ENCODE results near the gene AIG1.

The AIG1 gene

GRCh38 chr6:143107911-143108761, 47.4 kb downstream of the AIG1 start:
- Histone ChIP-seq H3K9ac (no peak overlapping the region), H3K27me3 (ENCODE audit: control insufficient read depth, insufficient read depth, low read length) (no peaks in the 10 kb centered on the region), H2AFZ (no peak overlapping the region), H3K4me1 (no peaks in the 10 kb centered on the region), H3K4me3 (ENCODE audit: low read depth, low read length) (no peak overlapping the region), H3K9me3 (ENCODE audit: control insufficient read depth, low read length) (no peaks in the 10 kb centered on the region), H3K27ac (no peak overlapping the region), H3K79me2 (no peaks in the 10 kb centered on the region), H3K4me2 (ENCODE audit: low read length) (no peak overlapping the region), H3K36me3 (ENCODE audit: control insufficient read depth, insufficient read depth, low read length) (no peaks in the 10 kb centered on the region)
- no peak for TF ChIP-seq CTCF (IDR thresholded peaks at IDR 0.05)

GRCh38 chr6:143109196-143109595, 48.5 kb downstream of the AIG1 start:
- H3K4me3 ChIP-seq (ENCODE audit: low read depth, low read length), result no peak overlapping the region
- H2AFZ ChIP-seq, result no peak overlapping the region
- no peaks in the 10 kb centered on the region for H3K36me3 ChIP-seq (ENCODE audit: control insufficient read depth, insufficient read depth, low read length)
- no peaks in the 10 kb centered on the region for H3K79me2 ChIP-seq
- no peak overlapping the region for H3K9ac ChIP-seq
- no peak for TF ChIP-seq CTCF (IDR thresholded peaks at IDR 0.05)
- H3K9me3 ChIP-seq (ENCODE audit: control insufficient read depth, low read length), result no peaks in the 10 kb centered on the region
- no peak overlapping the region for H3K27ac ChIP-seq
- no peak overlapping the region for H3K4me2 ChIP-seq (ENCODE audit: low read length)
- H3K4me1 ChIP-seq, result no peaks in the 10 kb centered on the region
- no peaks in the 10 kb centered on the region for H3K27me3 ChIP-seq (ENCODE audit: control insufficient read depth, insufficient read depth, low read length)

- Histone ChIP-seq H3K4me1 (no peaks in the 10 kb centered on the region), H3K36me3 (ENCODE audit: control insufficient read depth, insufficient read depth, low read length) (no peaks in the 10 kb centered on the region), H3K4me3 (ENCODE audit: low read depth, low read length) (no peak overlapping the region), H3K9me3 (ENCODE audit: control insufficient read depth, low read length) (no peaks in the 10 kb centered on the region), H3K79me2 (no peaks in the 10 kb centered on the region), H2AFZ (no peak overlapping the region), H3K4me2 (ENCODE audit: low read length) (no peak overlapping the region), H3K9ac (no peak overlapping the region), H3K27ac (no peak overlapping the region), H3K27me3 (ENCODE audit: control insufficient read depth, insufficient read depth, low read length) (no peaks in the 10 kb centered on the region)
- TF ChIP-seq CTCF (IDR thresholded peaks at IDR 0.05), result no peak
Measured at GRCh38 chr6:143110572-143110971, 49.9 kb downstream of the AIG1 start.

DNA sequence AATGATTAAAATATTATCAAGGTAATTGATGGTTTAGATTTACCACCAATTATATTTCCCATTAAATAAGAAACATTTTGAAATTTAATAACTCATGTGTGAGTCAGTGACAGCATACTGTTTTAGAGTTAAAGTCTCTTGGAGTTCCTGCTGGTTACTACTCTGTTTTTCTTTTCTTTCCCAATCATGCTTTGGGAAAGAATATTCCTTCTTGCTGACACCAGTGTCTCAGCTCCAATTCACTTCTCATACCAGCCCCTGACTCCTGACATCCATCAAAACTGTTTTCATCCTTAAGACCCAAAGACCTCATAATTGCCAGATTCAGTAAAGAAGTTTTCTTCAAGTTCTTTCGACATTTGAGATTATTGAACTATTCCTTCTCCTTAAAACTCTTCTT, 50.3 kb downstream of the AIG1 start:
- no peaks in the 10 kb centered on the region for H3K36me3 ChIP-seq (ENCODE audit: control insufficient read depth, insufficient read depth, low read length)
- no peak for TF ChIP-seq CTCF (IDR thresholded peaks at IDR 0.05)

DNA sequence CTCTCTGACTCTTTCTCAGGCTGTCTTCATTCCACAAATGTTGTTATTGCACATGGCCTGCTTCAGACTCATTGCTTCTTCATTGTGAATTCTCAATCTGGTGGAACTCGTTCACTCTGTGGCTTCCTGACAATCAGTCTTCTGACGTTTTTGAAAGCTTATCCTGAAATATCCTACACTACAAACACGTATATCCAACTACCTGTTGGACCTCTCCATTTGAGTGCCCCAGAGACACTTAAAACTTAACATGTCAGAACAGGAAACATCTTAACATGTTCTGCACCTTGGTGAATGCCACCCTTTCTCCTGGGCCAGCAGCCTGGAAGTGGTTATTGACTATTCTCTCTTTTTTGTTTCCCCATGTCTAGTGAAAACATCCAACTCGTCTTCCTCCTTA, 50.8 kb downstream of the AIG1 start:
- Histone ChIP-seq H3K27me3 (ENCODE audit: control insufficient read depth, insufficient read depth, low read length) (no peaks in the 10 kb centered on the region), H3K4me1 (no peaks in the 10 kb centered on the region), H3K4me2 (ENCODE audit: low read length) (no peak overlapping the region), H3K36me3 (ENCODE audit: control insufficient read depth, insufficient read depth, low read length) (no peaks in the 10 kb centered on the region), H3K27ac (no peak overlapping the region), H3K79me2 (no peaks in the 10 kb centered on the region), H3K9ac (no peak overlapping the region), H2AFZ (no peak overlapping the region), H3K9me3 (ENCODE audit: control insufficient read depth, low read length) (no peaks in the 10 kb centered on the region), H3K4me3 (ENCODE audit: low read depth, low read length) (no peak overlapping the region)
- TF ChIP-seq CTCF (IDR thresholded peaks at IDR 0.05), result no peak

More for the DNA sequence above, 50.3 kb downstream of the AIG1 start:
- no peak overlapping the region for H2AFZ ChIP-seq
- H3K9ac ChIP-seq, result no peak overlapping the region
- H3K27ac ChIP-seq, result no peak overlapping the region
- H3K9me3 ChIP-seq (ENCODE audit: control insufficient read depth, low read length), result no peaks in the 10 kb centered on the region
- no peak overlapping the region for H3K4me3 ChIP-seq (ENCODE audit: low read depth, low read length)
- no peaks in the 10 kb centered on the region for H3K4me1 ChIP-seq
- no peak overlapping the region for H3K4me2 ChIP-seq (ENCODE audit: low read length)
- no peaks in the 10 kb centered on the region for H3K79me2 ChIP-seq
- H3K27me3 ChIP-seq (ENCODE audit: control insufficient read depth, insufficient read depth, low read length), result no peaks in the 10 kb centered on the region

Measured in parathyroid adenoma (tissue), 2 donors.